GM12874 (cell line): Measurements from ENCODE around the gene RREB1.

Source experiments
- CTCF ChIP-seq: IDR thresholded peaks from 2 replicates; pipeline ENCODE4 v1.5.1; 2011; ENCODE audit warnings: low read depth, mild to moderate bottlenecking, control low read depth, low read length, moderate library complexity; ENCODE audit not compliant: insufficient read depth

RREB1 gene

GRCh38 chr6:7137335-7138045 lies 29.7 kb downstream of the RREB1 start:
- TF ChIP-seq CTCF = no peak

GRCh38 chr6:7138046-7138531 lies 30.3 kb downstream of the RREB1 start:
- TF ChIP-seq CTCF = no peak

- no peak for TF ChIP-seq CTCF
Observed at GRCh38 chr6:7138921-7139358, 31.2 kb downstream of the RREB1 start.

GRCh38 chr6:7139835-7140470 lies 32.2 kb downstream of the RREB1 start:
- TF ChIP-seq CTCF = no peak

GRCh38 chr6:7140631-7141378 lies 33.0 kb downstream of the RREB1 start:
- TF ChIP-seq CTCF = no peak

- no peak for TF ChIP-seq CTCF
Observed at GRCh38 chr6:7142228-7142801, 34.6 kb downstream of the RREB1 start.
